Measurements from ENCODE around the gene BLTP3A.

The BLTP3A gene

DNA sequence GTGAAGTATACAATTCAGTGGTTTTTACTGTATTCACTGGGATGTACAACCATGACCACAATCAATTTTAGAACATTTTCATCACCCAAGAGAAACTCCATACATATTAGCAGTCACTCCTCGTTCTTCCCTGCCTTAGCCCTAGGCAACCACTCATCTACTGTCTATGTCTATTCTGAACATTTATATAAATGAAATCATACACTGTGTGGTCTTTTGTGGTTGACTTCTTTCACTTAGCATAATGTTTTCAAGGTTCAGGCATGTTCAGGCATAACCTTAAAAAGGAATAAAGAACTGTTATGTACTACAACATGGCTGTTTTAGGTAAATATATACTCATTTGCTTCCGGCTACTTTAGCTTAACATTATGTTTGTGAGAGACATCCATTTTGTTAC, 37.3 kb downstream of the BLTP3A start:
- DNase-seq (ENCODE audit: low read depth in 2 of 2), result no peak

DNA sequence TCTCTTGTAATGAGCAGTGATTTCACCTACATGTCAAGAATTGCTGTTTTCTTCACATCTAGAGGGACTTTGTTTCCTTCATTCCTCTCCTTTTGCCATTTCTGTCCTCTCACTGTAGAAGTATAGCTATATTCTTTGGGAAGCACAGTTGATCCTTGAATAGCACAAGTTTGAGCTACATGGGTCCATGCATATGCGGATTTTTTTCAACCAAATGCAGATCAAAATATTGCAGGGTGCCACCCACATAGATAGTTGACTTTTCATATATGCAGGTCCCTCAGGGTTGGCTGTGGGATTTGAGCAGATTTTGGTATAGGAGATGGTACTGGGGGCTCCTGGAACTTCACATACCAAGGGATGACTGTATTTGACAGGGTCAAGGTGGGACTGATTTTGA, 41.1 kb downstream of the BLTP3A start:
- DNase-seq (ENCODE audit: low read depth in 2 of 2), result no peak

DNA sequence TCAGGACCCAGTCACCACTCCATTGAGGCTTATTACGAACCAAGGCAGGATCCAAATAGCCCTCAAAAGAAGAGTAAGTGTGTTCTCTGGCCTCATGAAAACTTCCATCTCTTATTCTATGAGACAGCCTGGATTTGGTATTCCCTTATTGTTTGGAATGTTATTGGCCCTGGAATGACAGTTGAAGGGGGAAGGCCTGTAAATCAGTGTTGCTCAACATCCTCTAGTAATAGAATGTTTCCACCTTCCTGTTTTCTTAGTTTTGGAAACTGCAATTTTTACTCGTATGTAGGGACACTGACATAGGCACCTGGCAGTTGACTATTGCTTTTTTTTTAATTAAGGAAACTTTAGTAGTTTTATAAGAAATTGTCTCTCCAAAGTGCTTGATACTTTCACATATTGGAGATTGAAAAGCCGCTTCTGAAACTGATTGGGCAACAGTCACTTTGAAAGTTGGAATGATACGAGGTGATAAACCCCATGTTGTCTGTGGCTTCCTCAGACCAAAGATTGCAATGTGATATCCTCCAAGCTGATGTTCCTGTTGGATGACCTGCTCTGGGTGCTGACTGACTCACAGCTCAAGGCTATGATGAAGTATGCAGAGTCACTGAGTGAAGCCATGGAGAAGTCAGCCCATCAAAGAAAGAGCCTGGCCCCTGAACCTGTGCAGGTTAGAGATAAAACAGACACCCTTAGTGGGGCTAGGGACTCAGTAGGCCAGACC, 43.1 kb downstream of the BLTP3A start:
- DNase-seq (ENCODE audit: low read depth in 2 of 2), result peak in 1 of 2 experiments; percentile 12

DNA sequence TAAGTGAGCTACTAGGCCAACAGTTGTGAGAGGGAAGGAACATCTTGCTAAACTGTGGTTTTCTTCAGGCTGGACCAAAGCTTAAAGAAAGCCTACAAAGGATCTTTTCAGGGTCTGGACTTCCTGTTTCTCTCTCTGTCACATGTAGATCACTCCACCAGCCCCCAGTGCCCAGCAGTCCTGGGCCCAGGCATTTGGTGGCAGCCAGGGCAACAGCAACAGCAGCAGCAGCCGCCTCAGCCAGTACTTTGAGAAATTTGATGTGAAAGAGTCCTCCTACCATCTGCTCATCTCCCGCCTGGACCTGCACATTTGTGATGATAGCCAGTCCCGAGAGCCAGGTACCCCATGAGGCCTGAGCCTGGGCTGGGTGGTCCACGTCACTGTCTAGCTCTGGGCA, 44.1 kb downstream of the BLTP3A start:
- no peak for DNase-seq (ENCODE audit: low read depth in 2 of 2)

DNA sequence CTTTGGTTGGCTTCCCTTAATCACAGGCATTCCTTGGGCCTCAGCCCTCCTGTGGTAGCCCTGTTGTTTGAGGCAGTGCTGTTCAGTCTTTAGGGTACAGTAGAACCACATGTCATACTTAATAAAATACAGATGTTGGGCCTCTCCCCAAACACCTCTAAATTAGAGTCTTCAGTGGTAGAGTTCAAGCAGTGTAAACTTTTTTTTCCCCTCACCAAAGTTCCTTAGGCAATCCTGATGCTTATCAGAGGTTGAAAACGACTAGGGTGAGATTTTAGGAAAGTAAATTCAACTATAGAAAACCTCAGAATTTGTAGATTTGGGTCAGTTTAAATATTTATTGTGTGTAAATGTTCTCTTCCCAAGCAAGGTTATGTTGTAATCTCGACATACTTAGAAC, 44.6 kb downstream of the BLTP3A start:
- no peak for DNase-seq (ENCODE audit: low read depth in 2 of 2)

DNA sequence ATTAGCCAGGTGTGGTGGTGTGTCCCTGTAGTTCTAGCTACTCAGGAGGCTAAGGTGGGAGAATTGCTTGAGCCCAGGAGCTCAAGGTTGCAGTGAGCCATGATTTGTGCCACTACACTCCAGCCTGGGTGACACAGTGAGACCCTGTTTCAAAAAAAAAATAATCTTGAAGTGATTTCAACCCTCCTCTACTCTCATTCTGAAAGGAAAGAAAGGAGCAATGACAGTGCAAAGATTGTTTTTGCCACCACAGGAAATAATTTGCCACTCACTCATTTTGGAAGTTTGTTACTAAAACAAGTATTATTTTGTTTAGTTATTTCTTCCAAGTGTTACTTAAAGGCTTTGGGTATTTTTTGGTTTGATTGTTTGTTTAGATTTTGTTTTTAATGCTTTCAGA, 45.6 kb downstream of the BLTP3A start:
- DNase-seq (ENCODE audit: low read depth in 2 of 2), result no peak

DNA sequence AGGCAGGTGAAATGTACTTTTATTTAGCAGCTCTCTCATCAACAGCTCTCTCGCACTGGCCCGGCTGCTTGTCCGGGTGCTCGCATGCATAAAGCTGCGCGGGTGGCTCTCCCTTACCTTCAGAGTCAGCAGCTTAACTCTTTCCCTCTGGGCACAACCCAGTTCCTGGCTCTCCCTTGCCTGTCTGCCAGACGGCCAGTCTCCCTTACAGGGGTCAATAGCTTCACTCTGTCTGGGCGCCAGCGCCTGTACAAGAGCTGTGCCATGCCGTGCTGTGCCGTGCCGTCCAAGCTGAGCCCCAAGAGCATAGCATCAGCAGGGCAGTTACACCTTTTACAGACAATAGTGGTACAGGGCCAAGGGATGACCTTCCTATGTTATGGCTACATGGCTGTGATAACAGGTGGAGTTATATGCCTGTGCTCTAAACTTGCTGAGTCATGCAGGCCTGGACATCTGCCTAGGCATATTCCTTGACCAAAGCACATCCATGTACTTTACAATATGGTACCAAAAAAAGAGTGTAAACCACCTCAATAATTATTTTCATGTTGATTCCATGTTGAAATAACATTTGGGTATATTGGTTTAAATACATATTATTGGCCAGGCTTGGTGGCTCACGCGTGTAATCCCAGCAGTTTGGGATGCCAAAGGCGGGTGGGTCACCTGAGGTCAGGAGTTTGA, 47.9 kb downstream of the BLTP3A start:
- no peak for DNase-seq (ENCODE audit: low read depth in 2 of 2)
